ENCODE results near the gene C1QA.

- TF ChIP-seq CTCF (IDR thresholded peaks at IDR 0.05) (no peak), POLR2A (IDR thresholded peaks at IDR 0.05) (no peak)
Observed at GRCh38 chr1:22635436-22635835, 992 bp upstream of the C1QA start.
